Lung (tissue), 12 donors: ENCODE data around the gene ZBTB3. TPM values are rescaled to one million over a fixed set of nuclear protein-coding genes. Genes with fewer than 3 reads are reported as not detected.
A peak's percentile ranks its signal among the peaks of the same experiment; 100 is the strongest.

Experiments
- ATAC-seq: fragments of 200-7000 bp; cut with Tn5 transposase; one replicate; pipeline ENCODE4 v1.9.1; 2020; ENCODE audit warnings: moderate number of reproducible peaks; ENCODE audit not compliant: insufficient read depth, low FRiP score
- DNase-seq, 3 donors: peaks; one replicate each; pipeline ENCODE4 v3.0.0-alpha.2; 2013 to 2017
- H3K27ac ChIP-seq, 2 donors: one replicate each; pipeline ENCODE4 v1.5.1; 2013; ENCODE audit warnings: mild to moderate bottlenecking in 2 of 2, moderate library complexity in 2 of 2, control low read depth in 1 of 2, inconsistent platforms in 1 of 2, low read depth in 1 of 2, low read length in 1 of 2
- H3K27me3 ChIP-seq, 3 donors: one replicate each; pipeline ENCODE4 v1.5.1; 2013; ENCODE audit warnings: low read length in 2 of 3; ENCODE audit not compliant: control insufficient read depth in 3 of 3, insufficient read depth in 3 of 3
- H3K36me3 ChIP-seq, 4 donors: one replicate each; pipeline ENCODE4 v1.5.1; 2013; ENCODE audit warnings: low read length in 4 of 4, mild to moderate bottlenecking in 1 of 4, moderate library complexity in 1 of 4; ENCODE audit not compliant: control insufficient read depth in 4 of 4, insufficient read depth in 4 of 4
- H3K4me1 ChIP-seq, 5 donors: one replicate each; pipeline ENCODE4 v1.5.1; 2013; ENCODE audit warnings: low read length in 5 of 5, mild to moderate bottlenecking in 2 of 5, moderate library complexity in 1 of 5; ENCODE audit not compliant: control insufficient read depth in 5 of 5, insufficient read depth in 5 of 5
- H3K4me3 ChIP-seq: one replicate; pipeline ENCODE4 v1.5.1; 2013; ENCODE audit warnings: mild to moderate bottlenecking, control low read depth, moderate library complexity
- H3K9ac ChIP-seq, 2 donors: one replicate each; pipeline ENCODE4 v1.5.1; 2013; ENCODE audit warnings: low read length in 2 of 2, control low read depth in 1 of 2; ENCODE audit not compliant: insufficient read depth in 1 of 2
- H3K9me3 ChIP-seq, 4 donors: one replicate each; pipeline ENCODE4 v1.5.1; 2013; ENCODE audit warnings: low read length in 3 of 4, mild to moderate bottlenecking in 1 of 4, moderate library complexity in 1 of 4; ENCODE audit not compliant: control insufficient read depth in 4 of 4, insufficient read depth in 3 of 4
- WGBS, 2 donors: extraction: QIAGEN DNeasy Blood & Tissue Kit; methylation state at CpG; one replicate each; pipeline ENCODE4 v1.1.7; 2013; 5-methylcytosine and 5-hydroxymethylcytosine counted together
- polyA plus RNA-seq, 2 donors: library from polyadenylated mRNA; stranded (reverse); fragments of 200-250 nt; gene quantifications; one replicate each; pipeline ENCODE4 v1.2.1, GENCODE V29; 2013
- total RNA-seq, 2 donors: library from RNA; depleted of rRNA in 1 of 2; stranded (reverse); fragments of >200 nt in 1 of 2; gene quantifications; one replicate each; pipeline ENCODE4 v1.2.1, GENCODE V29; 2014 to 2021
- TF ChIP-seq, protein P1 (sequence below): IDR thresholded peaks from 2 replicates; pipeline ENCODE4 v1.5.1; 2012; ENCODE audit warnings: mild to moderate bottlenecking; ENCODE audit errors: control extremely low read depth, extremely low read depth
- donor health status: control.
- donor health status: control.
- donor health status: Bipolar disorder and iron deficiency.
- donor health status: healthy.
- donor health status: DM: yes; HTN: yes; CAD: no.

The ZBTB3 gene
- total and polyA plus RNA-seq, 4 donors, result 2.1 to 12.9 (median 7.4) TPM

DNA sequence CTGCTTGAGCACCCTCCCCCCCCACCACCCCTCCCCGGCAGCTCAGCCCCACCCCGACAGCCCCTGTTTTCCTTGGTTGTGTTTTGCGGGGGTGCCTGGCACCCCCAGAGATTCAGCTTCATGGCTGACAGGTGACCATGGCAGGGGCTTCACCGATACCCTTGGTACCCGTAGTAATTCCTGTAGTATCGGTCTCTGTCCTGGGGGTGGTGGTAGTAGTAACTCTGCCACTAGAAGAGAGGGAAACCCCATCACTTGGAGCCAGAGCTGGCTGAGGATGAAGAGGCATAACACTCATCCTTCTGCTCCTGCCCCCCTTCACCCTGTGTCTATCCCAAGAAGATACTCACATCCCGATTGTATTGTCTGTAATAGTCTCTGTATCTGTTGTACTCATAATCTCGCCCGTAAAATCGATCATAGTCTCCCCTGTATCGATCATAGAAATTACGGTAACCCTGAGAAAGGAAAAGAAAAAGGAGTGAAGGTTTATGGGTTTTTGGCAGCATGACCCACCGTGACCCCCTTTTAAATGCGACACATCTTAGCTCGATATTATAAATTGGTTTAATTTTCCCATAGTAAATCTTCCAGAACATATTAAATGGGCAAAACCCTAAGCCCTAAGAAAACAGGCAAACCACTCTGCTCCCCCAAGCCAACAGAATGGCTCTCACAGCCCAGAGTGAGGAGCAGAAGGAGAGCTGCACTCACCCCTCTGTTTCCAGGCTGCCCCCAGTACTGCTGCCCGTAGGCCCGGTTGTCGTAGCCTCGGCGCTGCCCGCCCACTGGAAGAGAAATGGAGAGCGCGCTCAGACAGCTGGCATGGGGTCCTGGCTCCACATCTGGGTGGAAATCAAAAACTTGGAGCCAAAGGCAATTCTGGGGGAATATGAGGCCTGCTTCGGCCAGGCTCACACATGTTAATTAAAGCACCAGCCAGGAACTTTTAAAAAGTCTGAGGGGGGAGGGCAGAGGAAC is 38.5 kb downstream of the ZBTB3 start:
- DNase-seq, result no peak
- H3K27ac ChIP-seq, result no peak overlapping the region
- ATAC-seq, result no peak
- peaks cover 51 to 64% (median 53%) of the 10 kb centered on the region in 4 donors for H3K36me3 ChIP-seq
- H3K4me1 ChIP-seq, result peaks cover 0 to 5% (median 0%) of the 10 kb centered on the region in 5 donors
- WGBS, 2 donors, result 93 to 94% methylated on average over 24 of the region's 24 CpGs
- H3K4me3 ChIP-seq, result no peak overlapping the region
- H3K9ac ChIP-seq, result no peak overlapping the region
- TF ChIP-seq, protein P1, sequence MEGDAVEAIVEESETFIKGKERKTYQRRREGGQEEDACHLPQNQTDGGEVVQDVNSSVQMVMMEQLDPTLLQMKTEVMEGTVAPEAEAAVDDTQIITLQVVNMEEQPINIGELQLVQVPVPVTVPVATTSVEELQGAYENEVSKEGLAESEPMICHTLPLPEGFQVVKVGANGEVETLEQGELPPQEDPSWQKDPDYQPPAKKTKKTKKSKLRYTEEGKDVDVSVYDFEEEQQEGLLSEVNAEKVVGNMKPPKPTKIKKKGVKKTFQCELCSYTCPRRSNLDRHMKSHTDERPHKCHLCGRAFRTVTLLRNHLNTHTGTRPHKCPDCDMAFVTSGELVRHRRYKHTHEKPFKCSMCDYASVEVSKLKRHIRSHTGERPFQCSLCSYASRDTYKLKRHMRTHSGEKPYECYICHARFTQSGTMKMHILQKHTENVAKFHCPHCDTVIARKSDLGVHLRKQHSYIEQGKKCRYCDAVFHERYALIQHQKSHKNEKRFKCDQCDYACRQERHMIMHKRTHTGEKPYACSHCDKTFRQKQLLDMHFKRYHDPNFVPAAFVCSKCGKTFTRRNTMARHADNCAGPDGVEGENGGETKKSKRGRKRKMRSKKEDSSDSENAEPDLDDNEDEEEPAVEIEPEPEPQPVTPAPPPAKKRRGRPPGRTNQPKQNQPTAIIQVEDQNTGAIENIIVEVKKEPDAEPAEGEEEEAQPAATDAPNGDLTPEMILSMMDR, result no peak
- H3K27me3 ChIP-seq, result no peaks in the 10 kb centered on the region
- no peaks in the 10 kb centered on the region for H3K9me3 ChIP-seq

DNA sequence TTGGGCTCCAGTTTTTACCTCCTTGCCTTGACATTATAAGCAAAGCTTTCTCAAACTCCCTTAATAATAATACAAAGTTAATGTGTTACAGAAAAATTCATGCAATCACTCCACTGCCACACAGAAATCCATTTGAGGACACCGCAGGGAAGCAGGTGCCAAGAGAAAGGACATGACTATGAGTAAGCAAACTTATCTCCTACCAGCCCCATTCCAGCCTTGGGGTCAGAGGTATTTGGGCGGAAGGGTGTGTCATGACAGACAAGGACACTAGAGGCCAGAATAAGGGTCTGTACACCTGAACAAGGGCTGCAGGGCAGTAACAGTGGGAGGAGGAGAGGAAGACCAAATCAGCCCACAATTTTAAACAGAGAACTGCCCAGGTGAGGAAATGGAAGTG is 40.6 kb downstream of the ZBTB3 start:
- H3K4me1 ChIP-seq, result peaks cover 4 to 16% (median 5%) of the 10 kb centered on the region in 5 donors
- peak in 1 of 3 donors; percentile 10 for DNase-seq

DNA sequence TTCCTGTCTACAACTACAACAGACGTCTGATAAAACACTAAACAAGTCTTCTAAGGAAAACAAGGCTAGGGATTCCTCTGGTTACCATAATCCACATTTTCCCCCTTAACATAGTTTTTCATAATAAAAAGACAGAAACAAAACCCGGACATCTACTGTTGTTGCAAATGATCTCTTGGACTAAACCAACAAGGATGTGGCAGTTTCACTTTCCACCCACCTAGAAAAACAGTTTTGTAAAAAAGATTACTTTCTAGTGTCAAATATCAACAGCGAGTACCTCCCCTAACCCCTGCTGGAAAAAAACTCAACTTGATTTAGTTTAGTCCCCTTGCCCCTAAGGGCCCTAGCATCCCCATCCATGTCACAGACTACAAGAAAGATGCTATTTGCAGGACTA is 41.1 kb downstream of the ZBTB3 start:
- 60 to 69% methylated on average over 3 of the region's 3 CpGs for WGBS, 2 donors
- ATAC-seq (no peak), DNase-seq (no peak)
- Histone ChIP-seq H3K9me3 (no peaks in the 10 kb centered on the region), H3K9ac (no peak overlapping the region), H3K36me3 (peaks cover 33 to 47% (median 35%) of the 10 kb centered on the region in 4 donors), H3K27me3 (no peaks in the 10 kb centered on the region), H3K27ac (peak overlapping the region in 1 of 2 donors; percentile 81), H3K4me3 (no peak overlapping the region), H3K4me1 (peaks cover 5 to 21% (median 8%) of the 10 kb centered on the region in 5 donors)
- TF ChIP-seq, protein P1, result no peak

More for the DNA sequence above, 40.6 kb downstream of the ZBTB3 start:
- H3K9me3 ChIP-seq, result no peaks in the 10 kb centered on the region
- H3K36me3 ChIP-seq, result peaks cover 33 to 52% (median 38%) of the 10 kb centered on the region in 4 donors
- H3K4me3 ChIP-seq, result no peak overlapping the region
- H3K27me3 ChIP-seq, result no peaks in the 10 kb centered on the region
- peak; percentile 46 for ATAC-seq
- H3K27ac ChIP-seq, result peak overlapping the region; percentile 61 to 81
- no peak overlapping the region for H3K9ac ChIP-seq
- WGBS, 2 donors, result 72 to 91% methylated on average over 2 of the region's 2 CpGs
- TF ChIP-seq, protein P1, result no peak
